SK-N-SH (cell line): ENCODE data around the gene TGFBRAP1. TPM values are rescaled to one million over a fixed set of nuclear protein-coding genes. Genes with fewer than 3 reads are reported as not detected.

ENCODE experiments used
- CTCF ChIA-PET: fragments of 300-600, 350-600 bp; formaldehyde crosslinking; extraction: SDS; loops from one replicate; lab custom pipeline; 2021; lab: Yijun Ruan, JAX
- POLR2A ChIA-PET: fragments of 350-600 bp; sonication (Branson Sonifier 250); formaldehyde crosslinking; extraction: SDS; loops from one replicate; lab custom pipeline; 2020; ENCODE audit warnings: antibody characterized with exemption, inconsistent platforms; lab: Yijun Ruan, JAX
- DNase-seq: peaks from one replicate; pipeline ENCODE4 v3.0.0; 2012
- H2AFZ ChIP-seq: fragments of 200-600 bp; sonication (generic); 2 replicates; pipeline ENCODE4 v1.8.1; 2016; ENCODE audit warnings: antibody characterized with exemption, mild to moderate bottlenecking, low read depth
- H3F3A ChIP-seq: fragments of 200-600 bp; sonication (generic); replicated peaks from 2 replicates; pipeline ENCODE3; 2016; ENCODE audit warnings: antibody characterized with exemption, mild to moderate bottlenecking; ENCODE audit not compliant: insufficient read depth
- H3K27ac ChIP-seq, 2 experiments: fragments of 200-500 bp in 1 of 2; fragments of 200-600 bp in 1 of 2; sonication (Bioruptor generic) in 1 of 2; sonication (generic), shearing (Covaris generic) in 1 of 2; 2 replicates each; pipeline versions ENCODE4 v1.5.1 to v1.6.1; 2014 to 2016; ENCODE audit warnings: low read depth in 2 of 2, inconsistent platforms in 1 of 2, low read length in 1 of 2, mild to moderate bottlenecking in 1 of 2, mixed read lengths in 1 of 2
- H3K27me3 ChIP-seq: fragments of 200-600 bp; sonication (generic), shearing (Covaris generic); 2 replicates; pipeline ENCODE4 v1.6.1; 2016; ENCODE audit warnings: mixed run types; ENCODE audit not compliant: insufficient read depth
- H3K36me3 ChIP-seq, 2 experiments: fragments of 200-500 bp in 1 of 2; fragments of 200-600 bp in 1 of 2; sonication (Bioruptor generic) in 1 of 2; sonication (generic) in 1 of 2; replicated peaks in 1 of 2; 2 replicates each; pipeline versions ENCODE3 to v1.5.1; 2014 to 2016; ENCODE audit warnings: low read length in 1 of 2, mild to moderate bottlenecking in 1 of 2; ENCODE audit not compliant: insufficient read depth in 2 of 2, control insufficient read depth in 1 of 2
- H3K4me1 ChIP-seq, 2 experiments: fragments of 200-500 bp in 1 of 2; fragments of 200-600 bp in 1 of 2; sonication (Bioruptor generic) in 1 of 2; sonication (generic), shearing (Covaris generic) in 1 of 2; 2 replicates each; pipeline versions ENCODE4 v1.5.1 to v1.6.1; 2014 to 2016; ENCODE audit warnings: low read depth in 1 of 2, low read length in 1 of 2, mixed run types in 1 of 2; ENCODE audit not compliant: insufficient read depth in 2 of 2, control insufficient read depth in 1 of 2
- H3K4me2 ChIP-seq: fragments of 200-600 bp; sonication (generic), shearing (Covaris generic); 2 replicates; pipeline ENCODE4 v1.6.1; 2017; ENCODE audit warnings: mixed run types
- H3K4me3 ChIP-seq, 2 experiments: fragments of 200-500 bp in 1 of 2; fragments of 200-600 bp in 1 of 2; sonication (Bioruptor generic) in 1 of 2; sonication (generic), shearing (Covaris generic) in 1 of 2; 2 replicates each; pipeline versions ENCODE4 v1.5.1 to v1.8.1; 2014 to 2016; ENCODE audit warnings: low read depth in 2 of 2, inconsistent platforms in 1 of 2, low read length in 1 of 2, mild to moderate bottlenecking in 1 of 2, mixed read lengths in 1 of 2, moderate library complexity in 1 of 2
- H3K79me2 ChIP-seq: fragments of 200-600 bp; sonication (generic); 2 replicates; pipeline ENCODE4 v1.8.1; 2017; ENCODE audit warnings: mild to moderate bottlenecking; ENCODE audit not compliant: insufficient read depth
- H3K9ac ChIP-seq: fragments of 200-600 bp; sonication (generic); 2 replicates; pipeline ENCODE4 v1.6.1; 2017; ENCODE audit warnings: mixed run types
- H3K9me2 ChIP-seq: fragments of 200-600 bp; sonication (generic); 2 replicates; pipeline ENCODE4 v1.6.1; 2017; ENCODE audit warnings: mixed run types
- H3K9me3 ChIP-seq: fragments of 200-600 bp; sonication (generic); 2 replicates; pipeline ENCODE4 v1.6.1; 2017; ENCODE audit warnings: mixed run types, mild to moderate bottlenecking, moderate library complexity
- H4K20me1 ChIP-seq: fragments of 200-600 bp; sonication (generic); 2 replicates; pipeline ENCODE4 v1.6.1; 2017; ENCODE audit warnings: mild to moderate bottlenecking, mixed run types; ENCODE audit not compliant: insufficient read depth
- ELF1 ChIP-seq: IDR thresholded peaks from 2 replicates; pipeline ENCODE4 v1.4.0; 2012
- FOXJ3 ChIP-seq: sonication (generic); formaldehyde crosslinking; IDR thresholded peaks from 2 replicates; pipeline ENCODE4 v1.5.1; 2020; ENCODE audit warnings: mild to moderate bottlenecking, missing genetic modification reagents
- JUND ChIP-seq: IDR thresholded peaks from 2 replicates; pipeline ENCODE4 v1.4.0; 2012
- MAX ChIP-seq: IDR thresholded peaks from 2 replicates; pipeline ENCODE4 v1.4.0; 2012; ENCODE audit warnings: low read depth
- MEF2A ChIP-seq: IDR thresholded peaks from 2 replicates; pipeline ENCODE4 v1.4.0; 2012; ENCODE audit warnings: low read depth, borderline replicate concordance
- NFIC ChIP-seq: IDR thresholded peaks from 2 replicates; pipeline ENCODE4 v1.4.0; 2012; ENCODE audit warnings: borderline replicate concordance
- NRF1 ChIP-seq: IDR thresholded peaks from 2 replicates; pipeline ENCODE4 v1.6.1; 2012; ENCODE audit warnings: low read depth, mild to moderate bottlenecking, low read length
- PBX3 ChIP-seq: IDR thresholded peaks from 2 replicates; pipeline ENCODE4; 2012
- POLR2AphosphoS5 ChIP-seq: IDR thresholded peaks from 2 replicates; pipeline ENCODE4 v1.6.1; 2012; ENCODE audit warnings: low read depth, low read length
- RAD21 ChIP-seq: IDR thresholded peaks from 2 replicates; pipeline ENCODE4 v1.6.1; 2012; ENCODE audit warnings: mild to moderate bottlenecking, low read length
- REST ChIP-seq: IDR thresholded peaks from 2 replicates; pipeline ENCODE4 v1.6.1; 2012; ENCODE audit warnings: mild to moderate bottlenecking, low read depth, low read length, moderate library complexity
- RFX5 ChIP-seq: IDR thresholded peaks from 2 replicates; pipeline ENCODE4 v1.6.1; 2012; ENCODE audit warnings: mild to moderate bottlenecking, improper control_type of control experiment, low read length
- SIN3A ChIP-seq: IDR thresholded peaks from 2 replicates; pipeline ENCODE4 v1.6.1; 2012; ENCODE audit warnings: low read depth, mild to moderate bottlenecking, low read length, moderate library complexity, borderline replicate concordance
- SMC3 ChIP-seq: IDR thresholded peaks from 2 replicates; pipeline ENCODE4 v1.6.1; 2012; ENCODE audit warnings: low read depth, low read length, improper control_type of control experiment
- TAF1 ChIP-seq: IDR thresholded peaks from 2 replicates; pipeline ENCODE4 v1.6.1; 2012; ENCODE audit warnings: low read depth, mild to moderate bottlenecking, low read length, moderate library complexity, borderline replicate concordance
- TEAD4 ChIP-seq: IDR thresholded peaks from 2 replicates; pipeline ENCODE4 v1.4.0; 2012; ENCODE audit warnings: mild to moderate bottlenecking, borderline replicate concordance; ENCODE audit not compliant: insufficient read depth
- USF1 ChIP-seq: IDR thresholded peaks from 2 replicates; pipeline ENCODE4 v1.4.0; 2012; ENCODE audit warnings: low read depth, borderline replicate concordance
- USF2 ChIP-seq: fragments of 150-350 bp; IDR thresholded peaks from 2 replicates; pipeline ENCODE4 v1.6.1; 2017; ENCODE audit warnings: antibody characterized with exemption, low read length, low read depth, borderline replicate concordance
- YY1 ChIP-seq: IDR thresholded peaks from 2 replicates; pipeline ENCODE4 v1.4.0; 2012; ENCODE audit warnings: low read depth, mild to moderate bottlenecking
- ZBTB33 ChIP-seq: IDR thresholded peaks from 2 replicates; pipeline ENCODE4 v1.4.0; 2012; ENCODE audit warnings: low read depth, borderline replicate concordance
- WGBS: methylation state at CpG from one replicate; pipeline ENCODE4 v1.1.6; 2017; ENCODE audit warnings: low lambda C conversion rate; 5-methylcytosine and 5-hydroxymethylcytosine counted together
- polyA plus RNA-seq, 3 experiments: library from polyadenylated mRNA; depleted of rRNA; stranded (reverse); fragments of >200 nt; gene quantifications; 2 replicates each; pipeline ENCODE4 v1.2.3, GENCODE V29; 2012

Gene TGFBRAP1
- polyA plus RNA-seq, 1 of the 3 experiments (the other 2 are of a cell fraction), result 5.7 TPM

DNA sequence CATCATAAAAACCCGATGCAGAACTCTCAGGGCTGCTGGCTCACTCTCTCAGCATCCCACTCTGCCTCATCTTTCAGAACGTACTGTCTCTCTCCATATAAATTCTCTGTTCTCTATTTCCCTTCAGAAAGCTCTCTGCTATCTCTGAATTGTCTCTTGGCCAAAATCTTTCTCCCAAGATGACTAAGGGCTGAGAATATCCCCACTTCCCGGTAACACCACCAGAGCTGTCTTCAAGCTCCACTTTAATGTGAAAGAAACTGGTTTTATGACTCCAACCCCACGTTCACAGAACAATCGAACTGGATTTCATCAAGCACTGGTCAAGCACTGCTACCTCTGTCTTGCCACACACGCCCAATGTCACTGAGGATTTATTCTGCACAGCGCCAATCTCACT, 22.4 kb downstream of the TGFBRAP1 start:
- no peak overlapping the region for H2AFZ ChIP-seq
- WGBS, result 89% methylated on average over 7 of the region's 7 CpGs
- 0 out of 2 replicates have a peak, but pooled peaks cover 3% of the 10 kb centered on the region for H4K20me1 ChIP-seq
- H3K79me2 ChIP-seq, result peaks cover 16% of the 10 kb centered on the region; the same call in 1 of the 2 replicates
- POLR2A ChIA-PET, result no interaction called here
- H3F3A ChIP-seq, result no peaks in the 10 kb centered on the region
- H3K9me3 ChIP-seq, result no peaks in the 10 kb centered on the region
- CTCF ChIA-PET, result interaction anchor here (1.0 kb wide), 1 partner anchor 66 kb away, joined by 3 read pairs; no protein-coding TSS in a partner anchor
- H3K4me3 ChIP-seq, result no peak overlapping the region
- H3K9me2 ChIP-seq, result no peaks in the 10 kb centered on the region
- no peak overlapping the region for H3K9ac ChIP-seq
- peaks cover 0 to 12% of the 10 kb centered on the region in 2 experiments for H3K36me3 ChIP-seq
- H3K27ac ChIP-seq, result no peak overlapping the region
- no peaks in the 10 kb centered on the region for H3K4me1 ChIP-seq
- no peak for DNase-seq
- TF ChIP-seq NRF1, result no peak
- TF ChIP-seq SMC3, result no peak
- TF ChIP-seq SIN3A, result no peak
- TF ChIP-seq YY1, result no peak
- no peak for TF ChIP-seq FOXJ3
- no peak for TF ChIP-seq ELF1
- TF ChIP-seq PBX3, result no peak
- no peak for TF ChIP-seq REST
- TF ChIP-seq TAF1, result no peak
- no peak for TF ChIP-seq JUND
- no peak for TF ChIP-seq USF2
- no peak for TF ChIP-seq NFIC
- TF ChIP-seq TEAD4, result no peak
- TF ChIP-seq MAX, result no peak
- TF ChIP-seq USF1, result no peak
- no peak for TF ChIP-seq POLR2AphosphoS5
- TF ChIP-seq RAD21, result no peak
- no peak for TF ChIP-seq MEF2A
- no peak for TF ChIP-seq ZBTB33
- TF ChIP-seq RFX5, result no peak
- TF ChIP-seq, all 33 proteins: peak for 0
- Histone ChIP-seq H3K4me2 (no peak overlapping the region), H3K27me3 (no peaks in the 10 kb centered on the region)
